HL-60 (cell line): Measurements from ENCODE around the gene NR2F1-AS1.

Experiments
- DNase-seq, 2 experiments: peaks; one replicate each; pipeline ENCODE4 v3.0.0-alpha.2; 2010 to 2020; ENCODE audit warnings: low read depth in 1 of 2, low spot score in 1 of 2
- H3K27ac ChIP-seq: fragments of 250-450 bp; sonication (Bioruptor Pico); replicated peaks from 2 replicates; pipeline ENCODE4 v1.5.1; 2020; ENCODE audit warnings: mild to moderate bottlenecking, moderate library complexity
- H3K27me3 ChIP-seq: fragments of 250-450 bp; sonication (Bioruptor Pico); 2 replicates; pipeline ENCODE4 v1.5.1; 2021; ENCODE audit warnings: mild to moderate bottlenecking, moderate library complexity; ENCODE audit not compliant: insufficient read depth, poor library complexity, severe bottlenecking
- H3K4me3 ChIP-seq: replicated peaks from 2 replicates; pipeline ENCODE4 v1.5.1; 2011; ENCODE audit warnings: mild to moderate bottlenecking, control low read depth, low read length; ENCODE audit not compliant: insufficient read depth
- GABPA ChIP-seq: IDR thresholded peaks from 2 replicates; pipeline ENCODE4 v1.6.1; 2012; ENCODE audit warnings: low read depth
- POLR2AphosphoS5 ChIP-seq: IDR thresholded peaks from 2 replicates; pipeline ENCODE4 v1.6.1; 2012; ENCODE audit warnings: low read depth
- SPI1 ChIP-seq: IDR thresholded peaks from 2 replicates; pipeline ENCODE4 v1.6.1; 2012; ENCODE audit warnings: low read depth, mild to moderate bottlenecking, borderline replicate concordance
- TF ChIP-seq, protein P1 (sequence below): IDR thresholded peaks from 2 replicates; pipeline ENCODE4 v1.6.1; 2012; ENCODE audit warnings: low read depth; ENCODE audit not compliant: insufficient replicate concordance
- TF ChIP-seq, protein P2 (sequence below): IDR thresholded peaks from one replicate; pipeline ENCODE4 v1.5.1; 2011; ENCODE audit warnings: low read length, control low read depth, inconsistent platforms; ENCODE audit not compliant: insufficient read depth

Gene NR2F1-AS1

DNA sequence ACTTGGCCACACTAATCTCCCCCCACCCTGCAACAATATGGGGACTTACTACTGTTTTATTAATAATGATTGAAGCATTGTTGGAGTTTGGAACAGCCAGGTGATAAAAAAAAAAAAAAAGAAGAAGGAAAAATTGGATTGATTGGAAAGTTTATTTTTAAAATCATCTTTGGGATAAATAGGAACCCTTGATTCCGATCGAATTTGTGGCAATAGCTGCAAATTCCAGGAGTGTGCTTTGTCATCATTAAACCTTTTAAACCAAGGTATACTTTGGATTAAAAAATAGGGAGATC lies 1.1 kb upstream of the NR2F1-AS1 start:
- TF ChIP-seq POLR2AphosphoS5 (no peak), GABPA (no peak), SPI1 (no peak)
- TF ChIP-seq, protein P1, sequence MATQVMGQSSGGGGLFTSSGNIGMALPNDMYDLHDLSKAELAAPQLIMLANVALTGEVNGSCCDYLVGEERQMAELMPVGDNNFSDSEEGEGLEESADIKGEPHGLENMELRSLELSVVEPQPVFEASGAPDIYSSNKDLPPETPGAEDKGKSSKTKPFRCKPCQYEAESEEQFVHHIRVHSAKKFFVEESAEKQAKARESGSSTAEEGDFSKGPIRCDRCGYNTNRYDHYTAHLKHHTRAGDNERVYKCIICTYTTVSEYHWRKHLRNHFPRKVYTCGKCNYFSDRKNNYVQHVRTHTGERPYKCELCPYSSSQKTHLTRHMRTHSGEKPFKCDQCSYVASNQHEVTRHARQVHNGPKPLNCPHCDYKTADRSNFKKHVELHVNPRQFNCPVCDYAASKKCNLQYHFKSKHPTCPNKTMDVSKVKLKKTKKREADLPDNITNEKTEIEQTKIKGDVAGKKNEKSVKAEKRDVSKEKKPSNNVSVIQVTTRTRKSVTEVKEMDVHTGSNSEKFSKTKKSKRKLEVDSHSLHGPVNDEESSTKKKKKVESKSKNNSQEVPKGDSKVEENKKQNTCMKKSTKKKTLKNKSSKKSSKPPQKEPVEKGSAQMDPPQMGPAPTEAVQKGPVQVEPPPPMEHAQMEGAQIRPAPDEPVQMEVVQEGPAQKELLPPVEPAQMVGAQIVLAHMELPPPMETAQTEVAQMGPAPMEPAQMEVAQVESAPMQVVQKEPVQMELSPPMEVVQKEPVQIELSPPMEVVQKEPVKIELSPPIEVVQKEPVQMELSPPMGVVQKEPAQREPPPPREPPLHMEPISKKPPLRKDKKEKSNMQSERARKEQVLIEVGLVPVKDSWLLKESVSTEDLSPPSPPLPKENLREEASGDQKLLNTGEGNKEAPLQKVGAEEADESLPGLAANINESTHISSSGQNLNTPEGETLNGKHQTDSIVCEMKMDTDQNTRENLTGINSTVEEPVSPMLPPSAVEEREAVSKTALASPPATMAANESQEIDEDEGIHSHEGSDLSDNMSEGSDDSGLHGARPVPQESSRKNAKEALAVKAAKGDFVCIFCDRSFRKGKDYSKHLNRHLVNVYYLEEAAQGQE = no peak
- TF ChIP-seq, protein P2, sequence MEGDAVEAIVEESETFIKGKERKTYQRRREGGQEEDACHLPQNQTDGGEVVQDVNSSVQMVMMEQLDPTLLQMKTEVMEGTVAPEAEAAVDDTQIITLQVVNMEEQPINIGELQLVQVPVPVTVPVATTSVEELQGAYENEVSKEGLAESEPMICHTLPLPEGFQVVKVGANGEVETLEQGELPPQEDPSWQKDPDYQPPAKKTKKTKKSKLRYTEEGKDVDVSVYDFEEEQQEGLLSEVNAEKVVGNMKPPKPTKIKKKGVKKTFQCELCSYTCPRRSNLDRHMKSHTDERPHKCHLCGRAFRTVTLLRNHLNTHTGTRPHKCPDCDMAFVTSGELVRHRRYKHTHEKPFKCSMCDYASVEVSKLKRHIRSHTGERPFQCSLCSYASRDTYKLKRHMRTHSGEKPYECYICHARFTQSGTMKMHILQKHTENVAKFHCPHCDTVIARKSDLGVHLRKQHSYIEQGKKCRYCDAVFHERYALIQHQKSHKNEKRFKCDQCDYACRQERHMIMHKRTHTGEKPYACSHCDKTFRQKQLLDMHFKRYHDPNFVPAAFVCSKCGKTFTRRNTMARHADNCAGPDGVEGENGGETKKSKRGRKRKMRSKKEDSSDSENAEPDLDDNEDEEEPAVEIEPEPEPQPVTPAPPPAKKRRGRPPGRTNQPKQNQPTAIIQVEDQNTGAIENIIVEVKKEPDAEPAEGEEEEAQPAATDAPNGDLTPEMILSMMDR = no peak
- Histone ChIP-seq H3K4me3 (no peak overlapping the region), H3K27ac (no peak overlapping the region), H3K27me3 (peaks cover 10% of the 10 kb centered on the region)
- DNase-seq = no peak

DNA sequence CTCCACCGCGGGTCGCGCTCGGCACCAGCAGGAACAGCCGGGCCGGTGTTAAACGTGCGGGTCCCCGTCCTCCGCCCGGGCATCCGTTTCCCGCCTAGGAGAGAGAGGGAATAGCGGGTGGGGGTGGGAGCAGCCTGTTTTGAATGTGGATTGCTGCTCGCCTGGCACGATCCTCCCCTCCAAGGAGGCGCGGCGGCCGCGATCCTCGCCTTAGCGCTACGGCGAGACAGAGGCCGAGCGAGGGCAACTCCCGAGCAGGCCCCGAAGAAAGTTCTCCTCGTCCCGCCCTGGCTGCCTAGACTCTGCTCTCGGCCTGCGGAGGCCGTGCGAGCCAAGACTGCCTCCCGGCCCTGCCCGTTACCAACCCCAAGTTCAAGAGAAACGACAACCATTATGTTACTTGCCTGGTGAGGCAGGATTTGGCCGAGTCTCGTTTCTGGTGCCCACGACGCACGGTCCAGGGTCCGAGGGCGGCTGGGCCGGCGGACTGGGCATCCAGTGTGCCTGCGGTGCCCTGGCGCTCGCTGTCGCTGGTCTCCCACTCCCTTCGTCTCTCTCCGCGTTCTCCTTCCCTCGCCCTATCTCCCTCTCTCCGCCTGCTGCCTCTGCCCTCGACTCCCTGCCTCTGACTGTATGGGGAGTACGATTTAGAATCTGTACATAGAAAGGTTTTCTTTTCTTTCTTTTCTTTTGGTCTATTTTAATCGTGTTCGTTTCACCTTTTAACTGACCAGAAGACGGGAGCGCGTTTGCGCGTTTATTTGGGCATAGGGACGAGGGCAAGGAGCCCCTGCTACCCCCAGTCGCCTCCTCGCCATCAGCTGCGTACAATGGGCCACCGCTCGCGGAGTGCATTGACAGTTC lies 724 bp downstream of the NR2F1-AS1 start:
- H3K27ac ChIP-seq = no peak overlapping the region
- TF ChIP-seq POLR2AphosphoS5 = no peak
- TF ChIP-seq, protein P1 = no peak
- no peak for TF ChIP-seq SPI1
- no peak for TF ChIP-seq GABPA
- peak overlapping the region; percentile 18 for H3K4me3 ChIP-seq
- no peak for DNase-seq
- H3K27me3 ChIP-seq = peaks cover 10% of the 10 kb centered on the region

DNA sequence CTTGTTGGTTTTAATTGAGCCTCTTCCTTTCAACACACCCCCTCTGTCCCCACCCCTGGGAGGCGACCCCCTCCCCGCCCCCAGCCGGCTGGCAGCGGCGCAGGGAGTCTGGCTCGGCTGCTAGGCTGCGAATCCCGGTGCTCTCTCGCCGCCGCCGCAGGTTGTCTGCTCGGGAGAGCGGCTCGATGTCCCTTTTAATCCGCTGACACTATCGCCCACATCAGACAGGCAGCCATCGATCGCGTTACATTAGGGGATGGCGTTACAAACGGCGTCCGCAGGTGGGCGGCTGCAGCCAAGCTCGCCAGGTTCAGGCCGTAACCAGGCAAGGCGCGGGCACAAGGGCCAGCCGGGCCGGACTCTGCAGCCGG lies 1.3 kb downstream of the NR2F1-AS1 start:
- DNase-seq = no peak
- Histone ChIP-seq H3K27me3 (peaks cover 10% of the 10 kb centered on the region), H3K4me3 (peak overlapping the region; percentile 18), H3K27ac (no peak overlapping the region)
- TF ChIP-seq POLR2AphosphoS5 (no peak), GABPA (no peak), SPI1 (no peak)
- TF ChIP-seq, protein P2 = no peak
- TF ChIP-seq, protein P1 = no peak
